Measurements from ENCODE around the gene OTC. TPM values are rescaled to one million over a fixed set of nuclear protein-coding genes. Genes with fewer than 3 reads are reported as not detected.

OTC gene
- total RNA-seq, 1 donor from 2014 or later = 0.32 TPM

DNA sequence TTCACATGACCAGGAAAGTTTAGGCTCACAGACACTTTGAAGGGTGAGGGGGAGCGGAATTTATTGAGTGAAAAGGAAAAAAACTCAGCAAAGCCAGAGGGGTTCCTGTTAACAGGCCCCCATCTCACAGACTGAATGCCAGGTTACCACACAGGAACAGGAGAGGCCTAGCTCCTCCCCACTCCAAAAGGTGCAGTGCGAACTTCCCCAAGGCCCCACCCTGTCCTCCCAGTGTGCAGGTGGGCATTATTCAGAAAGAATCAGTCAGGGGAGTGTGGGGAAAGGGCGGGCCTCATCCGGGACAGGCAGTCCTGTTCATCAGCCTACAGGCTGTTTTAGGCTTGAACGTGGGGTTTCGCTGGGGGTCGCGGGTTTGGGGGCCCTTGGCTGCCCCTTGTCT, 4.0 kb downstream of the OTC start:
- Histone ChIP-seq H3K27ac (no peak overlapping the region), H3K4me3 (no peak overlapping the region), H3K4me1 (no peaks in the 10 kb centered on the region), H3K36me3 (no peaks in the 10 kb centered on the region), H3K27me3 (no peaks in the 10 kb centered on the region), H3K9me3 (no peaks in the 10 kb centered on the region)
- no peak for DNase-seq (ENCODE audit: low spot score in 2 of 2)
- TF ChIP-seq, protein P1, sequence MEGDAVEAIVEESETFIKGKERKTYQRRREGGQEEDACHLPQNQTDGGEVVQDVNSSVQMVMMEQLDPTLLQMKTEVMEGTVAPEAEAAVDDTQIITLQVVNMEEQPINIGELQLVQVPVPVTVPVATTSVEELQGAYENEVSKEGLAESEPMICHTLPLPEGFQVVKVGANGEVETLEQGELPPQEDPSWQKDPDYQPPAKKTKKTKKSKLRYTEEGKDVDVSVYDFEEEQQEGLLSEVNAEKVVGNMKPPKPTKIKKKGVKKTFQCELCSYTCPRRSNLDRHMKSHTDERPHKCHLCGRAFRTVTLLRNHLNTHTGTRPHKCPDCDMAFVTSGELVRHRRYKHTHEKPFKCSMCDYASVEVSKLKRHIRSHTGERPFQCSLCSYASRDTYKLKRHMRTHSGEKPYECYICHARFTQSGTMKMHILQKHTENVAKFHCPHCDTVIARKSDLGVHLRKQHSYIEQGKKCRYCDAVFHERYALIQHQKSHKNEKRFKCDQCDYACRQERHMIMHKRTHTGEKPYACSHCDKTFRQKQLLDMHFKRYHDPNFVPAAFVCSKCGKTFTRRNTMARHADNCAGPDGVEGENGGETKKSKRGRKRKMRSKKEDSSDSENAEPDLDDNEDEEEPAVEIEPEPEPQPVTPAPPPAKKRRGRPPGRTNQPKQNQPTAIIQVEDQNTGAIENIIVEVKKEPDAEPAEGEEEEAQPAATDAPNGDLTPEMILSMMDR (IDR thresholded peaks at IDR 0.05) = no peak
- intact Hi-C loops (cut with DNase I) = no loop called here

DNA sequence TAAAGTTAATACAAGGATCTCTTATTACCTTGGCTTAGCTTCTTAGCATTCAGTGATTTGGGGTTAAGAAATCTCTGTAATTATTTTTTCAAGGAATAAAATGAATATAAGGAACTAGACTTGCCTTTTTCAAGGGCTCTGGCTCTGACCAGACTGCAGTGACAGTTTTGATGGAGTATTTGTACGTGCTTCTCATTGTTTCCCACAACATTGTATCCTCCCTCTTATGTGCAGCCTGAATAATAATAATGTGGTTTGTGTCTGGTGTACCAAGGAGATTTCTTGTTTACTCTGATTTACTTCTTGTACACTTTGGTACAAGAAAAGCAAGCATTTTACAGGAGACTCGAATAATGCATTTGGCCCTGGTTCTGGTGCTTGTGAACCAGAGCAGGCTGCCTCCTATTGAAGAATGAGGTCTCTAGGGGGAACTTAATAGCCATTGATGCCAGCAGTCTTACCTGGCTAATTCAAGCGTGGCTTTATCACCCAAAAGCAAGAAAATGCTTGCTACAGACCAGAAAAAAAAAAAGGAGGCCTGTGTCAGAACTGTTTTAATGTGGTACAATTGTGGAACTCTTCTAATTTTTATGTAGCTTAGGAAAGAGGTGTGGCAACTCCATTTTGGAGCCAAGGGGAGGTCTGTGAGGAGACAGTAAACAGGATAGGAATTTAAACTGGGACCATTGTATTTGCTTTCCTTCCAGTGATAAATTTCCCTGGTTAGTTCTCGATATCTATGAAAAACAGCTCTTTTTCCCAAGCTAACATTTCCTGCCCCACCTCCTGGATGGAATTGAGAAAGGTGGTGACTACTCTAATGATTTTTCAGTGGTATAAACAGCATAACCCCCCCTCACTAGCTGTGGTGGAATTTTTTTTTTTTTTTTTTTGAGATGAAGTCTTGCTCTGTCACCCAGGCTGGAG, 5.6 kb downstream of the OTC start:
- Histone ChIP-seq H3K27me3 (no peaks in the 10 kb centered on the region), H3K27ac (no peak overlapping the region), H3K36me3 (no peaks in the 10 kb centered on the region), H3K4me1 (no peaks in the 10 kb centered on the region), H3K4me3 (no peak overlapping the region), H3K9me3 (no peaks in the 10 kb centered on the region)
- DNase-seq (ENCODE audit: low spot score in 2 of 2) = no peak
- intact Hi-C loops (cut with DNase I) = no loop called here
- TF ChIP-seq, protein P1 (IDR thresholded peaks at IDR 0.05) = no peak

DNA sequence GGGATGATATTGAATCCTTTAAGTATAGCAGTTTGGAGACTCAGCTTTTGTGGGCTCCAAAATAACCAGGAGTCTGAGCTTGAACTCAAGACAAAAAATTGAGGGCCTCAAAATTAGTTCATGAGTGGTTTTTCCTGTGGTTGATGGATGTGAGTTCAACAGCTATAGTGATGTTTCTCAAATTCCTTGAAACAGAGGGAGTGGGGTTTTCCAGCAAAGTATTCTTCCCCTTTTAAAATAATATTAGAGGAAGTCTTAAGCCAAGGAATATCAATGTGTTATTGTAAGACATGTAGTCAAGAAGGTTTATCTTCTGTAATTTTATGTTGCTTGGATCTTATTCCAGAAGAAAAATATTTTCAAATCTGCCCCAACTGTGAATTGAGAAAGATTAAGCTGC, 10.6 kb downstream of the OTC start:
- Histone ChIP-seq H3K27me3 (no peaks in the 10 kb centered on the region), H3K4me1 (no peaks in the 10 kb centered on the region), H3K36me3 (no peaks in the 10 kb centered on the region), H3K4me3 (no peak overlapping the region), H3K27ac (no peak overlapping the region), H3K9me3 (no peaks in the 10 kb centered on the region)
- DNase-seq (ENCODE audit: low spot score in 2 of 2) = no peak
- TF ChIP-seq, protein P1 (IDR thresholded peaks at IDR 0.05) = no peak
- intact Hi-C loops (cut with DNase I) = no loop called here

DNA sequence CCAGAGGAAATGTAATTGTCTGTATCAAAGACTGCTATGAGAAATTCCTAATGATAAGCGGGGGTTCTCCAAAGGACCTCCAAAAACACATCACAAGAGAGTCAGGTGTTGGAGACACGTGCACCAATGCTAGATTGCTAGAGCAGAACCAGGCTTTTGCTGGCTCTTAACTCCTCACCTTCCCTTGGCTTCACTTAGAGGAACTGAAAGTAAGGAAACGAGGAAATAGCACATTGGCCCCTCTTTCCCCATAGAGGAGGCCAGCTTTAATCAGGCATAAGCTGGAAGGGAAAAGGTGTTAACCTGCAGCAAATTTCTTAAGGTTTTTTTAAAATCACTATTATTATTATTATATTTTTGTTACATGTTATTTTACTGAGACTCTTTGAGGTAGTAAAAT, 13.6 kb downstream of the OTC start:
- Histone ChIP-seq H3K4me1 (no peaks in the 10 kb centered on the region), H3K27ac (no peak overlapping the region), H3K27me3 (no peaks in the 10 kb centered on the region), H3K4me3 (no peak overlapping the region), H3K9me3 (no peaks in the 10 kb centered on the region), H3K36me3 (no peaks in the 10 kb centered on the region)
- TF ChIP-seq, protein P1 (IDR thresholded peaks at IDR 0.05) = no peak
- DNase-seq (ENCODE audit: low spot score in 2 of 2) = no peak
- intact Hi-C loops (cut with DNase I) = no loop called here

DNA sequence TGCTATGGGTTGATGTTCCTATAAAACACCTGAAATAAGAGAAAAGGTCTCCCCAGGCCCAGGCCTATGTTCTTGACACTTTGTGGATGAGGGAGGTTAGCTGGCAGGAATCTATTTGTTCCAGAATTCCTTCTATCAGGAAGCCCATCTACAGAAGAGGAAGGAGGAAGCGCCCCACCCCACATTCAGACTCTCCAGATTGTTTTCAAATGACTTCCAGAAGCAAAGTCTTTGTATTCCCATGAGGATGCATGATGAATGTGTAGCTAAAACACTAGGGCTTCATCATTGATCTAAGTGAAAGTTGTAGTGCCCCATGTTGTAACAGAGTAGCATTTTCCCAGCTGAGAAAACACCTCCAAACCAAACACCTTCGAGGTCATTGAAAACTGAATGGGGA, 16.4 kb downstream of the OTC start:
- intact Hi-C loops (cut with DNase I) = no loop called here
- TF ChIP-seq, protein P1 (IDR thresholded peaks at IDR 0.05) = no peak
- no peaks in the 10 kb centered on the region for H3K36me3 ChIP-seq
- H3K4me1 ChIP-seq = no peaks in the 10 kb centered on the region
- no peak overlapping the region for H3K27ac ChIP-seq
- no peaks in the 10 kb centered on the region for H3K27me3 ChIP-seq
- H3K4me3 ChIP-seq = no peak overlapping the region
- no peaks in the 10 kb centered on the region for H3K9me3 ChIP-seq
- no peak for DNase-seq (ENCODE audit: low spot score in 2 of 2)

All from ascending aorta (tissue), 2 donors.